IMR-90 (cell line): ENCODE data around the gene PHAF1. TPM values are rescaled to one million over a fixed set of nuclear protein-coding genes. Genes with fewer than 3 reads are reported as not detected.

Source experiments
- ATAC-seq: fragments of 200-7000 bp; cut with Tn5 transposase; 2 replicates; pipeline ENCODE4 v1.9.1; 2020; ENCODE audit warnings: low read depth, mild to moderate bottlenecking, moderate library complexity
- BruUV-seq: library from RNA; stranded (reverse); fragments of 400-500 nt; replicated peaks from 2 replicates; lab custom pipeline; 2021; lab: Mats Ljungman, UMichigan
- CTCF ChIA-PET: fragments of 300-600 bp; formaldehyde crosslinking; extraction: SDS; loops from one replicate; lab custom pipeline; 2021; ENCODE audit warnings: antibody characterized with exemption; lab: Yijun Ruan, JAX
- POLR2A ChIA-PET: fragments of 300-600 bp; sonication (Branson Sonifier 250); formaldehyde crosslinking; loops from one replicate; lab custom pipeline; 2022; ENCODE audit warnings: antibody characterized with exemption; ENCODE audit not compliant: unreplicated experiment; lab: Charles Lee
- DNase-seq: peaks from one replicate; pipeline ENCODE4 v3.0.0; 2013
- H2AFZ ChIP-seq: replicated peaks from 2 replicates; pipeline ENCODE3; 2013; ENCODE audit warnings: low read length, mild to moderate bottlenecking; ENCODE audit not compliant: poor library complexity
- H2AK5ac ChIP-seq: 2 replicates; pipeline ENCODE4 v1.6.1; 2013; ENCODE audit warnings: low read depth, low read length, inconsistent platforms
- H2AK9ac ChIP-seq: replicated peaks from 2 replicates; pipeline ENCODE3; 2013; ENCODE audit warnings: mild to moderate bottlenecking, low read depth, low read length, moderate library complexity; ENCODE audit not compliant: poor library complexity
- H2BK120ac ChIP-seq: 2 replicates; pipeline ENCODE4 v1.6.1; 2013; ENCODE audit warnings: low read depth, low read length, inconsistent platforms
- H2BK15ac ChIP-seq: 3 replicates; pipeline ENCODE4 v1.6.1; 2013; ENCODE audit warnings: low read depth, low read length, inconsistent platforms
- H2BK20ac ChIP-seq: 2 replicates; pipeline ENCODE4 v1.6.1; 2013; ENCODE audit warnings: low read depth, mild to moderate bottlenecking, inconsistent platforms, low read length, moderate library complexity
- H2BK5ac ChIP-seq: 2 replicates; pipeline ENCODE4 v1.6.1; 2013; ENCODE audit warnings: mild to moderate bottlenecking, low read depth, low read length, inconsistent platforms; ENCODE audit not compliant: poor library complexity, severe bottlenecking
- H3K14ac ChIP-seq: replicated peaks from 2 replicates; pipeline ENCODE4 v1.6.1; 2013; ENCODE audit warnings: low read depth, low read length, inconsistent platforms
- H3K18ac ChIP-seq: 2 replicates; pipeline ENCODE4 v1.6.1; 2013; ENCODE audit warnings: low read depth, low read length, control low read depth
- H3K23ac ChIP-seq: 2 replicates; pipeline ENCODE4 v1.6.1; 2013; ENCODE audit warnings: low read depth, low read length, inconsistent platforms
- H3K27ac ChIP-seq: 2 replicates; pipeline ENCODE4 v1.5.1; 2013; ENCODE audit warnings: mild to moderate bottlenecking, control low read depth, low read length; ENCODE audit not compliant: insufficient read depth
- H3K27me3 ChIP-seq: 2 replicates; pipeline ENCODE4 v1.6.1; 2013; ENCODE audit warnings: low read length; ENCODE audit not compliant: control insufficient read depth, insufficient read depth
- H3K36me3 ChIP-seq: 2 replicates; pipeline ENCODE4 v1.6.1; 2013; ENCODE audit warnings: low read length, mixed read lengths; ENCODE audit not compliant: control insufficient read depth, insufficient read depth
- H3K4ac ChIP-seq: 2 replicates; pipeline ENCODE4 v1.6.1; 2013; ENCODE audit warnings: low read depth, low read length, inconsistent platforms
- H3K4me1 ChIP-seq: 2 replicates; pipeline ENCODE4 v1.6.1; 2013; ENCODE audit warnings: low read length, mixed read lengths; ENCODE audit not compliant: control insufficient read depth, insufficient read depth
- H3K4me2 ChIP-seq: 2 replicates; pipeline ENCODE4 v1.6.1; 2013; ENCODE audit warnings: low read depth, mild to moderate bottlenecking, control low read depth, low read length, moderate library complexity
- H3K4me3 ChIP-seq: 2 replicates; pipeline ENCODE4 v1.5.1; 2013; ENCODE audit warnings: low read depth, mild to moderate bottlenecking, control low read depth, low read length, moderate library complexity; ENCODE audit not compliant: insufficient read depth
- H3K56ac ChIP-seq: 2 replicates; pipeline ENCODE4 v1.6.1; 2013; ENCODE audit warnings: low read length, inconsistent platforms; ENCODE audit not compliant: insufficient read depth; ENCODE audit errors: extremely low read depth
- H3K79me1 ChIP-seq, 2 experiments: 2 replicates each; pipeline ENCODE4 v1.6.1; 2013; ENCODE audit warnings: low read length in 2 of 2, inconsistent platforms in 1 of 2, low read depth in 1 of 2
- H3K9ac ChIP-seq: 2 replicates; pipeline ENCODE4 v1.6.1; 2013; ENCODE audit warnings: low read depth, low read length, control low read depth
- H3K9me1 ChIP-seq: 2 replicates; pipeline ENCODE4 v1.6.1; 2013; ENCODE audit warnings: low read length, inconsistent platforms; ENCODE audit not compliant: insufficient read depth
- H3K9me3 ChIP-seq: 2 replicates; pipeline ENCODE4 v1.6.1; 2013; ENCODE audit warnings: low read length; ENCODE audit not compliant: control insufficient read depth, insufficient read depth
- H4K20me1 ChIP-seq: 2 replicates; pipeline ENCODE4 v1.6.1; 2013; ENCODE audit warnings: low read length, inconsistent platforms; ENCODE audit not compliant: insufficient read depth
- H4K5ac ChIP-seq: 2 replicates; pipeline ENCODE4 v1.6.1; 2013; ENCODE audit warnings: mild to moderate bottlenecking, low read depth, low read length, control low read depth
- H4K8ac ChIP-seq, 2 experiments: 2 replicates each; pipeline ENCODE4 v1.6.1; 2013; ENCODE audit warnings: low read depth in 2 of 2, low read length in 2 of 2, control low read depth in 1 of 2, inconsistent platforms in 1 of 2
- H4K91ac ChIP-seq: 2 replicates; pipeline ENCODE4 v1.6.1; 2013; ENCODE audit warnings: low read depth, low read length, inconsistent platforms; ENCODE audit not compliant: insufficient read depth
- BHLHE40 ChIP-seq: fragments of 150-350 bp; IDR thresholded peaks from 2 replicates; pipeline ENCODE4 v1.6.1; 2016; ENCODE audit warnings: mild to moderate bottlenecking, low read depth, low read length
- CEBPB ChIP-seq: IDR thresholded peaks from 2 replicates; pipeline ENCODE4 v1.6.1; 2012; ENCODE audit warnings: low read depth, low read length, improper control_type of control experiment
- CHD1 ChIP-seq: IDR thresholded peaks from 2 replicates; pipeline ENCODE4 v1.6.1; 2012; ENCODE audit warnings: low read depth, low read length, improper control_type of control experiment
- FOS ChIP-seq: fragments of 150-350 bp; IDR thresholded peaks from 2 replicates; pipeline ENCODE4 v1.6.1; 2016; ENCODE audit warnings: low read depth, low read length
- MAFK ChIP-seq: IDR thresholded peaks from 2 replicates; pipeline ENCODE4 v1.6.1; 2012; ENCODE audit warnings: low read depth, low read length, improper control_type of control experiment
- MXI1 ChIP-seq: IDR thresholded peaks from 2 replicates; pipeline ENCODE4 v1.6.1; 2012; ENCODE audit warnings: low read depth, mild to moderate bottlenecking, low read length, moderate library complexity, borderline replicate concordance
- POLR2A ChIP-seq: IDR thresholded peaks from 2 replicates; pipeline ENCODE4 v1.6.1; 2012; ENCODE audit warnings: mild to moderate bottlenecking, low read depth, low read length
- RAD21 ChIP-seq: IDR thresholded peaks from 2 replicates; pipeline ENCODE4 v1.6.1; 2012; ENCODE audit warnings: low read length, improper control_type of control experiment
- RCOR1 ChIP-seq: IDR thresholded peaks from 2 replicates; pipeline ENCODE4 v1.6.1; 2012; ENCODE audit warnings: mild to moderate bottlenecking, low read length, improper control_type of control experiment; ENCODE audit not compliant: insufficient replicate concordance
- RFX5 ChIP-seq: IDR thresholded peaks from 2 replicates; pipeline ENCODE4 v1.8.0; 2012; ENCODE audit warnings: low read depth, mild to moderate bottlenecking, low read length, moderate library complexity
- SMC3 ChIP-seq: fragments of 150-350 bp; IDR thresholded peaks from 2 replicates; pipeline ENCODE4 v1.6.1; 2016; ENCODE audit warnings: low read depth, mild to moderate bottlenecking, antibody characterized with exemption, low read length, moderate library complexity
- dilution Hi-C: fragments of 300-500 bp; cut with HindIII; formaldehyde crosslinking; loops from one replicate; pipeline ENCODE4 v1.14.3; 2018; ENCODE audit warnings: low sequenced_read_pairs; ENCODE audit not compliant: unreplicated experiment
- in situ Hi-C: fragments of 300-500 bp; cut with MboI; formaldehyde crosslinking; loops from 3 replicates; pipeline ENCODE4 v1.14.3; 2019; ENCODE audit warnings: low sequenced_read_pairs, inconsistent platforms, mixed read lengths
- intact Hi-C: fragments of 100-400 bp; cut with micrococcal nuclease; formaldehyde crosslinking; loops from 2 replicates; pipeline ENCODE4 v1.10.0; 2022
- polyA plus RNA-seq, 3 experiments: library from polyadenylated mRNA; depleted of rRNA; stranded (reverse); fragments of >200 nt; gene quantifications; 2 replicates each; pipeline ENCODE4 v1.2.3, GENCODE V29; 2012; ENCODE audit warnings: low replicate concordance in 1 of 3
- total RNA-seq: library from RNA; depleted of rRNA; stranded (reverse); fragments of >200 nt; gene quantifications from 2 replicates; pipeline ENCODE4 v1.2.3, GENCODE V29; 2012
- TF ChIP-seq, protein P1 (sequence below): fragments of 150-350 bp; IDR thresholded peaks from 2 replicates; pipeline ENCODE4 v1.6.1; 2017; ENCODE audit warnings: mild to moderate bottlenecking, antibody characterized with exemption, low read length, low read depth
- TF ChIP-seq, protein P2 (sequence below): conservative IDR thresholded peaks from 2 replicates; pipeline ENCODE4 v1.5.1; 2012; ENCODE audit warnings: mild to moderate bottlenecking, low read depth, low read length, improper control_type of control experiment
- TF ChIP-seq, protein P3 (sequence below): fragments of 150-350 bp; IDR thresholded peaks from 2 replicates; pipeline ENCODE4 v1.6.1; 2016; ENCODE audit warnings: low read depth, mild to moderate bottlenecking, low read length, moderate library complexity, borderline replicate concordance

The PHAF1 gene
- total and polyA plus RNA-seq, 2 of the 4 experiments (the other 2 are of a cell fraction), result 14.0 to 19.8 TPM

DNA sequence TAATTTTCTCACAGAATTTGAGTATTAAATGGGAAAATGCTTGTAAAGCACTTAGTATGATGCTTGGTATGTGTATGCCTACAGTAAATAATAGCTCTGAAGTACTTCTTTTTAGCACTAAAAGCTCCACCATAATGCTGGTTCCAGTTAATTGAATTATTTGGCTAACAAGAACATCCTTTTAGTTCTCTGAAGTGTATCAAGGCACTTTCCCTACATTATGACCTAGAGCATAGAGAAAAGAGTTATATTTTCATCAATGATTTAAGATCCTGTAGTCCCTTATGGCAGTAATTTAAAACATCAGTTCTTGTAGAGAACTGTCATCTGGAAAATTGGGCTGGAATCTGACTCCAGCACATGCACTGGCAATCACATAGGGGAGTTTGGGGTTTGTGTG is 21.9 kb upstream of the PHAF1 start:
- BruUV-seq, result no TSS peak
- in situ Hi-C loops, result no loop called here
- Histone ChIP-seq H2BK120ac (no peak overlapping the region), H3K27me3 (no peaks in the 10 kb centered on the region), H3K9me3 (no peaks in the 10 kb centered on the region), H3K27ac (no peak overlapping the region), H3K56ac (no peak overlapping the region), H3K9ac (no peak overlapping the region), H2BK20ac (no peak overlapping the region), H3K36me3 (peaks cover under 1% of the 10 kb centered on the region; the same call in 1 of the 2 replicates), H3K14ac (no peak overlapping the region), H3K4ac (no peak overlapping the region), H2AFZ (no peak overlapping the region), H4K20me1 (peaks cover 5% of the 10 kb centered on the region), H3K18ac (no peak overlapping the region), H4K91ac (no peak overlapping the region), H3K4me2 (no peak overlapping the region), H2BK5ac (no peak overlapping the region), H2BK15ac (no peak overlapping the region), H4K5ac (no peak overlapping the region), H3K4me3 (no peak overlapping the region), H3K23ac (no peak overlapping the region), H4K8ac (no peak overlapping the region), H2AK9ac (no peak overlapping the region), H3K9me1 (peaks cover 7% of the 10 kb centered on the region), H3K79me1 (peaks cover 15 to 49% of the 10 kb centered on the region in 2 experiments), H2AK5ac (no peak overlapping the region), H3K4me1 (peaks cover 12% of the 10 kb centered on the region)
- ATAC-seq, result no peak
- no peak for DNase-seq
- intact Hi-C loops, result no loop called here
- ChIA-PET POLR2A (no interaction called here), CTCF (interaction anchor here (1.3 kb wide), 1 partner anchor 12 kb away, joined by 4 read pairs; no protein-coding TSS in a partner anchor)
- TF ChIP-seq BHLHE40 (no peak), RAD21 (no peak), MAFK (no peak), CEBPB (no peak), CHD1 (no peak), RFX5 (no peak), SMC3 (no peak), FOS (no peak), MXI1 (no peak), POLR2A (no peak), RCOR1 (no peak)
- TF ChIP-seq, protein P1, sequence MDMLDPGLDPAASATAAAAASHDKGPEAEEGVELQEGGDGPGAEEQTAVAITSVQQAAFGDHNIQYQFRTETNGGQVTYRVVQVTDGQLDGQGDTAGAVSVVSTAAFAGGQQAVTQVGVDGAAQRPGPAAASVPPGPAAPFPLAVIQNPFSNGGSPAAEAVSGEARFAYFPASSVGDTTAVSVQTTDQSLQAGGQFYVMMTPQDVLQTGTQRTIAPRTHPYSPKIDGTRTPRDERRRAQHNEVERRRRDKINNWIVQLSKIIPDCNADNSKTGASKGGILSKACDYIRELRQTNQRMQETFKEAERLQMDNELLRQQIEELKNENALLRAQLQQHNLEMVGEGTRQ, result no peak
- TF ChIP-seq, protein P2, sequence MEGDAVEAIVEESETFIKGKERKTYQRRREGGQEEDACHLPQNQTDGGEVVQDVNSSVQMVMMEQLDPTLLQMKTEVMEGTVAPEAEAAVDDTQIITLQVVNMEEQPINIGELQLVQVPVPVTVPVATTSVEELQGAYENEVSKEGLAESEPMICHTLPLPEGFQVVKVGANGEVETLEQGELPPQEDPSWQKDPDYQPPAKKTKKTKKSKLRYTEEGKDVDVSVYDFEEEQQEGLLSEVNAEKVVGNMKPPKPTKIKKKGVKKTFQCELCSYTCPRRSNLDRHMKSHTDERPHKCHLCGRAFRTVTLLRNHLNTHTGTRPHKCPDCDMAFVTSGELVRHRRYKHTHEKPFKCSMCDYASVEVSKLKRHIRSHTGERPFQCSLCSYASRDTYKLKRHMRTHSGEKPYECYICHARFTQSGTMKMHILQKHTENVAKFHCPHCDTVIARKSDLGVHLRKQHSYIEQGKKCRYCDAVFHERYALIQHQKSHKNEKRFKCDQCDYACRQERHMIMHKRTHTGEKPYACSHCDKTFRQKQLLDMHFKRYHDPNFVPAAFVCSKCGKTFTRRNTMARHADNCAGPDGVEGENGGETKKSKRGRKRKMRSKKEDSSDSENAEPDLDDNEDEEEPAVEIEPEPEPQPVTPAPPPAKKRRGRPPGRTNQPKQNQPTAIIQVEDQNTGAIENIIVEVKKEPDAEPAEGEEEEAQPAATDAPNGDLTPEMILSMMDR, result no peak
- TF ChIP-seq, protein P3, sequence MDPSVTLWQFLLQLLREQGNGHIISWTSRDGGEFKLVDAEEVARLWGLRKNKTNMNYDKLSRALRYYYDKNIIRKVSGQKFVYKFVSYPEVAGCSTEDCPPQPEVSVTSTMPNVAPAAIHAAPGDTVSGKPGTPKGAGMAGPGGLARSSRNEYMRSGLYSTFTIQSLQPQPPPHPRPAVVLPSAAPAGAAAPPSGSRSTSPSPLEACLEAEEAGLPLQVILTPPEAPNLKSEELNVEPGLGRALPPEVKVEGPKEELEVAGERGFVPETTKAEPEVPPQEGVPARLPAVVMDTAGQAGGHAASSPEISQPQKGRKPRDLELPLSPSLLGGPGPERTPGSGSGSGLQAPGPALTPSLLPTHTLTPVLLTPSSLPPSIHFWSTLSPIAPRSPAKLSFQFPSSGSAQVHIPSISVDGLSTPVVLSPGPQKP, result no peak
- dilution Hi-C loops, result no loop called here
